ENCODE measurements around the gene COPS3. TPM values are rescaled to one million over a fixed set of nuclear protein-coding genes. Genes with fewer than 3 reads are reported as not detected.
"Not testable (repeated sequence)": the region's sequence is repeated elsewhere in the genome, so short reads cannot be mapped to it uniquely, and the experiment has no call there.

Gene COPS3
- total RNA-seq, 4 donors from 2014 or later, result 21.4 to 36.3 (median 29.4) TPM

GRCh38 chr17:17304521-17304985, 23.5 kb upstream of the COPS3 start:
- no peaks in the 10 kb centered on the region for H3K9me3 ChIP-seq
- TF ChIP-seq CTCF (IDR thresholded peaks at IDR 0.05) (no peak), POLR2A (IDR thresholded peaks at IDR 0.05) (no peak)
- peak in 1 of 3 donors; percentile 54 for DNase-seq
- H3K4me1 ChIP-seq, result peaks cover 0 to 15% (median 6%) of the 10 kb centered on the region in 4 donors
- peak overlapping the region in 3 of 4 donors; percentile 4 to 75 (median 32) for H3K27ac ChIP-seq
- H3K27me3 ChIP-seq, result no peaks in the 10 kb centered on the region
- H3K36me3 ChIP-seq, result no peaks in the 10 kb centered on the region
- H3K4me3 ChIP-seq, result no peak overlapping the region

- no peaks in the 10 kb centered on the region for H3K27me3 ChIP-seq
- peak overlapping the region; percentile 9 to 75 (median 62) for H3K27ac ChIP-seq
- peak overlapping the region; percentile 35 to 79 (median 56) for H3K4me3 ChIP-seq
- H3K9me3 ChIP-seq, result no peaks in the 10 kb centered on the region
- H3K4me1 ChIP-seq, result peaks cover 0 to 15% (median 6%) of the 10 kb centered on the region in 4 donors
- no peak for TF ChIP-seq CTCF (IDR thresholded peaks at IDR 0.05)
- TF ChIP-seq POLR2A (IDR thresholded peaks at IDR 0.05), result no peak
- H3K36me3 ChIP-seq, result no peaks in the 10 kb centered on the region
- DNase-seq, result no peak
Measured at GRCh38 chr17:17303847-17304490, 22.9 kb upstream of the COPS3 start.

- H3K4me3 ChIP-seq, result peak within 1 kb of the TSS; percentile 35 to 79 (median 56)
- TF ChIP-seq CTCF (IDR thresholded peaks at IDR 0.05) (no peak), POLR2A (IDR thresholded peaks at IDR 0.05) (peak in 1 of 2 donors; percentile 13)
- H3K27ac ChIP-seq, result peak within 1 kb of the TSS; percentile 9 to 75 (median 62)
- peaks cover 0 to 15% (median 6%) of the 10 kb centered on the region in 4 donors for H3K4me1 ChIP-seq
- peak; percentile 74 to 89 (median 85) for DNase-seq
- no peaks in the 10 kb centered on the region for H3K27me3 ChIP-seq
- H3K9me3 ChIP-seq, result no peaks in the 10 kb centered on the region
- no peaks in the 10 kb centered on the region for H3K36me3 ChIP-seq
Measured at GRCh38 chr17:17303010-17303846, 22.2 kb upstream of the COPS3 start, which contains the start of gene NT5M. TSS of gene NT5M (plus strand) at chr17:17303373. CDS start at chr17:17303551, 178 bp downstream.

GRCh38 chr17:17301659-17302058, 20.6 kb upstream of the COPS3 start:
- not testable (repeated sequence) for H3K27me3 ChIP-seq, DNase-seq, H3K4me3 ChIP-seq, H3K9me3 ChIP-seq, H3K36me3 ChIP-seq, H3K27ac ChIP-seq
- H3K4me1 ChIP-seq, result peaks cover 0 to 15% (median 6%) of the 10 kb centered on the region in 4 donors

- Histone ChIP-seq H3K4me3 (peak overlapping the region; percentile 21 to 39 (median 37)), H3K27ac (peak overlapping the region in 3 of 4 donors; percentile 0 to 48 (median 45)), H3K27me3 (no peaks in the 10 kb centered on the region), H3K36me3 (no peaks in the 10 kb centered on the region), H3K4me1 (peaks cover 0 to 15% (median 6%) of the 10 kb centered on the region in 4 donors), H3K9me3 (no peaks in the 10 kb centered on the region)
- DNase-seq, result peak in 2 of 3 donors; percentile 37 to 68
- no peak for TF ChIP-seq POLR2A (IDR thresholded peaks at IDR 0.05)
- TF ChIP-seq CTCF (IDR thresholded peaks at IDR 0.05), result no peak
Measured at GRCh38 chr17:17300624-17301568, 19.9 kb upstream of the COPS3 start.

All from Peyer's patch (tissue), 4 donors.